Esophagus squamous epithelium (tissue), 5 donors: Measurements from ENCODE around the gene SLC2A8. TPM values are rescaled to one million over a fixed set of nuclear protein-coding genes. Genes with fewer than 3 reads are reported as not detected.
A peak's percentile ranks its signal among the peaks of the same experiment; 100 is the strongest.

ENCODE experiments used
- DNase-seq: peaks from one replicate; lab custom pipeline; 2025; lab: John Stamatoyannopoulos, UW
- H3K27ac ChIP-seq, 4 donors: fragments of 200-600 bp; sonication (generic); one replicate each; pipeline ENCODE4 v1.5.1; 2016 to 2019; ENCODE audit warnings: mild to moderate bottlenecking in 1 of 4
- H3K27me3 ChIP-seq, 4 donors: fragments of 200-600 bp; sonication (generic); 1 replicate in 3 of 4; 2 replicates in 1 of 4; pipeline versions ENCODE4 v1.5.1 to v1.6.0; 2017 to 2021; ENCODE audit warnings: antibody characterized with exemption in 1 of 4
- H3K36me3 ChIP-seq, 3 donors: fragments of 200-600 bp; sonication (generic); one replicate each; pipeline ENCODE4 v1.5.1; 2016 to 2019
- H3K4me1 ChIP-seq, 3 donors: fragments of 200-600 bp; sonication (generic); one replicate each; pipeline ENCODE4 v1.5.1; 2017 to 2019
- H3K4me3 ChIP-seq, 4 donors: fragments of 200-600 bp; sonication (generic); 1 replicate in 3 of 4; 2 replicates in 1 of 4; pipeline ENCODE4 v1.5.1; 2016 to 2019; ENCODE audit warnings: mild to moderate bottlenecking in 2 of 4, moderate library complexity in 1 of 4
- H3K9me3 ChIP-seq, 3 donors: fragments of 200-600 bp; sonication (generic); one replicate each; pipeline ENCODE4 v1.5.1; 2016 to 2019
- POLR2A ChIP-seq, 4 donors: fragments of 450-650 bp; IDR thresholded peaks; one replicate each; pipeline ENCODE4 v1.6.1; 2017; ENCODE audit warnings: antibody characterized with exemption in 4 of 4, mild to moderate bottlenecking in 4 of 4, moderate library complexity in 3 of 4
- WGBS, 2 donors: methylation state at CpG; one replicate each; pipeline ENCODE4 v1.1.5; 2018; 5-methylcytosine and 5-hydroxymethylcytosine counted together
- intact Hi-C: fragments of 100-400 bp; cut with DNase I; formaldehyde crosslinking; loops from one replicate; pipeline ENCODE4 v1.15.0; 2022
- total RNA-seq, 4 donors: library from RNA; depleted of rRNA; stranded (reverse); fragments of >200 nt; gene quantifications; one replicate each; pipeline ENCODE4 v1.1.0, GENCODE V29; 2016
- TF ChIP-seq, protein P1 (sequence below), 6 experiments: fragments of 450-650 bp in 4 of 6; fragments of 200-600 bp in 2 of 6; sonication (generic) in 2 of 6; IDR thresholded peaks; one replicate each; pipeline ENCODE4 v1.5.1; 2016 to 2019; ENCODE audit warnings: antibody characterized with exemption in 6 of 6, mild to moderate bottlenecking in 4 of 6, moderate library complexity in 4 of 6
- donor health status: DM: yes; HTN: yes; CAD: no.

Gene SLC2A8
- total RNA-seq, 4 donors from 2014 or later, result 6.2 to 28.3 (median 16.7) TPM

DNA sequence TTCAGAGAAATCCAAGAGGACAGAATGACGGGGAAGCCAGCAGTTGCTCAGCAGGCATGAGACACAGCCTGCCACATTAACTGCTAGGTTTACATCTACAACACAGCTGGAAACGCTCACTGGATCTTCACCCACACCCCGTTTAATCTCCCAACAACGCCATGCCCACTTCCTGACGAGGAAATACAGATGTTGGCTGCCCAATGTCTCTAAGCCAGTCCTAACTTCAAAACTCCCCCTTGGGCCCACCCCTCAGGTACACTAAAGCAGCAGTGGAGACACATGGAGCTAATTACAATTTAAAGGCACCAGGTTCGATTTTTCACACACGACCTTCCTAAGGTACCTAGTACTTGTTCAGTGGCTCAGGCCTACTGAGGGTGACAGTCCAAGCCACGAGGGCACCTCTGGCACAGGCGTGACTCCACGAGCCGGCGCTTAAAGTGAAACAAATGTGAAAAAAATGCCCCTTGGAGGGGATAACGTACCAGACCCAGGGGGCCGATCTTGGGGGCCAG is 53.3 kb downstream of the SLC2A8 start:
- intact Hi-C loops, result no loop called here
- Histone ChIP-seq H3K27me3 (no peaks in the 10 kb centered on the region), H3K9me3 (peaks cover 0 to 4% (median 0%) of the 10 kb centered on the region in 3 donors), H3K27ac (peak overlapping the region; percentile 93 to 98 (median 96)), H3K4me1 (peaks cover 14 to 75% (median 36%) of the 10 kb centered on the region in 3 donors), H3K4me3 (peak overlapping the region; percentile 88 to 94 (median 91)), H3K36me3 (peaks cover 26 to 68% (median 30%) of the 10 kb centered on the region in 3 donors)
- WGBS, 2 donors, result 0 to 1% methylated on average over 11 to 13 of the region's 14 CpGs
- DNase-seq, result no peak
- no peak for TF ChIP-seq POLR2A (IDR thresholded peaks at IDR 0.05)
- TF ChIP-seq, protein P1, sequence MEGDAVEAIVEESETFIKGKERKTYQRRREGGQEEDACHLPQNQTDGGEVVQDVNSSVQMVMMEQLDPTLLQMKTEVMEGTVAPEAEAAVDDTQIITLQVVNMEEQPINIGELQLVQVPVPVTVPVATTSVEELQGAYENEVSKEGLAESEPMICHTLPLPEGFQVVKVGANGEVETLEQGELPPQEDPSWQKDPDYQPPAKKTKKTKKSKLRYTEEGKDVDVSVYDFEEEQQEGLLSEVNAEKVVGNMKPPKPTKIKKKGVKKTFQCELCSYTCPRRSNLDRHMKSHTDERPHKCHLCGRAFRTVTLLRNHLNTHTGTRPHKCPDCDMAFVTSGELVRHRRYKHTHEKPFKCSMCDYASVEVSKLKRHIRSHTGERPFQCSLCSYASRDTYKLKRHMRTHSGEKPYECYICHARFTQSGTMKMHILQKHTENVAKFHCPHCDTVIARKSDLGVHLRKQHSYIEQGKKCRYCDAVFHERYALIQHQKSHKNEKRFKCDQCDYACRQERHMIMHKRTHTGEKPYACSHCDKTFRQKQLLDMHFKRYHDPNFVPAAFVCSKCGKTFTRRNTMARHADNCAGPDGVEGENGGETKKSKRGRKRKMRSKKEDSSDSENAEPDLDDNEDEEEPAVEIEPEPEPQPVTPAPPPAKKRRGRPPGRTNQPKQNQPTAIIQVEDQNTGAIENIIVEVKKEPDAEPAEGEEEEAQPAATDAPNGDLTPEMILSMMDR (IDR thresholded peaks at IDR 0.05), result no peak

DNA sequence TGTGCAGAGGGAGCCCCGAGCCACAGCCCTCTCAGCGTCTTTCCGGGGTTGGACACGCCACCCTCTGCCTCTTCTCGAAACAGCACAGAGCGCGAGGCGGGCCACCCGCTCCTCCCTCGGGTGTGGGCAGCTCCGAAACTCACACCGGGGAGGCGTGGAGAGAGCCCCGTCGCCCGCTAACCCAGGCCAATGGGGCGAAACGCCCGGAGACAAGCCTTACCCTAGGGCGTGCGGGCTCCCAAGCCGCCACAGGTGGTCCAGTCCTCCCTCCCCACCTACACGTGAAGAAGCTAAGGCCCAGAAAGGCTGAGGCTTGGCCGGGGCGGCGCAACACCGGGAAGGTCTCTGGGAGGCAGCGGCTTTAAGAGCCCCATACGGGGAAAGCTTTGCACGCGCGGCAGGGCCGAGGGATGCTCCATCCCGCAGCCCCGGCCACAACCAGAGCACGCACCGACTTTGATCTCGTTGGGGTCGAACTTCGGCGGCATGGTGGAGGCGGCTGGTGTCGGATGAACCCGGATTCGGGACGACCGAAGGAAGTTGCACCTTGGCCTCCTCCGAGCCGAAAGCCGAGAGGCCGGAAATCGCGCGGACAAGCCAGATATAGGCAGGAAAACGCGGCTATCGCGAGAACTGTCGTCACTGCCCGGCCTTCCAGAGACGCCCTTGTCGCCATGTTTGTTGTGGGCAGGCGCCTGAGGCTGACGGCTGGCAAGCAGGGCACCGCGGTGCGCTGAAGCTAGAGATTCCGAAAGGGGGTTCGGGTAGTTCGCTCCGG is 54.0 kb downstream of the SLC2A8 start, which contains the start of the genes LRSAM1 and RPL12:
Gene LRSAM1 (plus strand): TSS at position 681 of the 778 bp plus-strand sequence. CDS start 3,018 bp downstream, outside the sequence.
Gene RPL12 (minus strand): TSS at position 577 of the 778 bp plus-strand sequence. CDS start 89 bp downstream, at position 488.
- intact Hi-C loops, result no loop called here
- peaks cover 25 to 66% (median 32%) of the 10 kb centered on the region in 3 donors for H3K36me3 ChIP-seq
- H3K9me3 ChIP-seq, result peaks cover 0 to 4% (median 0%) of the 10 kb centered on the region in 3 donors
- peaks cover 15 to 68% (median 36%) of the 10 kb centered on the region in 3 donors for H3K4me1 ChIP-seq
- TF ChIP-seq, protein P1 (IDR thresholded peaks at IDR 0.05), result peak in 1 of 6 experiments; percentile 13
- TF ChIP-seq POLR2A (IDR thresholded peaks at IDR 0.05), result peak; percentile 77 to 100 (median 98)
- H3K27ac ChIP-seq, result peak within 1 kb of the TSS; percentile 93 to 98 (median 96)
- peak; percentile 81 for DNase-seq
- peak within 1 kb of the TSS; percentile 88 to 94 (median 91) for H3K4me3 ChIP-seq
- H3K27me3 ChIP-seq, result no peaks in the 10 kb centered on the region
- WGBS, 2 donors, result 0% methylated on average over 40 of the region's 71 CpGs; no CpG with 5 or more reads in 1 of the 2 donors

DNA sequence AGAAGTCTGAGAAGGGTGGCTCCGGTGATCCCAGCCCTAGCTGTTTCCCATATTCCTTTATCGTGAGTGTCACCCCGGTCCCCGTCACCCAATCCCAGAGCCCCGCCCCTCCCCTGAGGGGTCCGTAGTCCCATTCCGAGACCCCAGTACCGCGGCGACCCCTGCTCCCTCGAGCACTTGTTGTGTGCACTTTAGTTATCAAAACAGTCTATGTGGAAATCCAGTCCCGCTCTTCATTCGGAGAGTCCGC is 54.6 kb downstream of the SLC2A8 start:
- TF ChIP-seq, protein P1 (IDR thresholded peaks at IDR 0.05), result no peak
- no peak for TF ChIP-seq POLR2A (IDR thresholded peaks at IDR 0.05)
- WGBS, 2 donors, result 0% methylated on average over 10 of the region's 14 CpGs; no CpG with 5 or more reads in 1 of the 2 donors
- Histone ChIP-seq H3K27ac (peak overlapping the region; percentile 93 to 98 (median 96)), H3K27me3 (no peaks in the 10 kb centered on the region), H3K9me3 (peaks cover 0 to 4% (median 0%) of the 10 kb centered on the region in 3 donors), H3K36me3 (peaks cover 20 to 66% (median 27%) of the 10 kb centered on the region in 3 donors), H3K4me1 (peaks cover 15 to 63% (median 36%) of the 10 kb centered on the region in 3 donors), H3K4me3 (peak overlapping the region; percentile 88 to 94 (median 91))
- DNase-seq, result no peak
- intact Hi-C loops, result no loop called here

DNA sequence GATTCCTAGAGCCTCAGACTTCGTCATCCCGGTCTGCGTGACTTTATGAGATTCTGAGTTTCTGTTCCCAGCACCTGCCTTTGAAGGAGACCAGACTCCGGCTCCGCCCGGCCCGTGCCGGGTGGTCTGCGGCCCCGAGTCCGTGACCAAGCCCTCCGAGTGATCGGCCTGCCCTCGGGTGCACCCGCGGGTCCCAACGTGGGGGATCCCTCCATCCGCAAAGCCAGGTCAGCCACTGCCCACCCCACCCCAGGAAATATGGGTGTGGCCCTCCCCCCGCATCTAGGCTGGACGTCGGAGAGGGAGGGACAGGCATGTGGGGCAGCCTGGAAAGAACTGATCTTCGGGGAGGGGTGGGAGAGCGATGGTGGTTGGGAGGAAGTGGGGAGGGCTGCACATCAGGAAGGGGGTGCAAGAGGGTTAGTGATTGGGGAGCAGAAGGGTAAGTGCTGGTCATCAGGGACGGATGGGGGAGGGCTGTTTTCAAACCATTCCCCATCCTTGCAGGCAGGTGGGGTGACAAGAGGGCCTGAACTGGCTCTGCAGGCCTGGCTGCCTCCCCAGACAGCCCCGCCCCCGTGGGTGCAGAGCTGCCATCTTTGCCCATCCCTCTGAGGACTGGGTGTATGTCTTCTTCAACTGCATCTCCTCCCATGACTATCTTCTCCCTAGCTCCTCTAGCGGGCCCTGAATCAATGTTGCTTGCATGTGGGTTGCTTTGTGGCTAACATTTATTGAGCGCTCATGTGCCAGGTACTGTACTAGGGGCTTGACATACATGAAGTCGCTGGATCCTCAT is 55.1 kb downstream of the SLC2A8 start:
- Histone ChIP-seq H3K36me3 (peaks cover 15 to 66% (median 27%) of the 10 kb centered on the region in 3 donors), H3K4me3 (peak overlapping the region; percentile 88 to 94 (median 91)), H3K27ac (peak overlapping the region; percentile 93 to 98 (median 96)), H3K4me1 (peaks cover 15 to 58% (median 36%) of the 10 kb centered on the region in 3 donors), H3K27me3 (no peaks in the 10 kb centered on the region), H3K9me3 (peaks cover 0 to 4% (median 0%) of the 10 kb centered on the region in 3 donors)
- intact Hi-C loops, result no loop called here
- TF ChIP-seq, protein P1 (IDR thresholded peaks at IDR 0.05), result no peak
- TF ChIP-seq POLR2A (IDR thresholded peaks at IDR 0.05), result no peak
- DNase-seq, result no peak
- 5 to 31% methylated on average over 7 to 14 of the region's 29 CpGs for WGBS, 2 donors
